ENCODE results near the gene HPSE2. TPM values are rescaled to one million over a fixed set of nuclear protein-coding genes. Genes with fewer than 3 reads are reported as not detected.

The HPSE2 gene
- total RNA-seq, 2 donors from 2014 or later: 2.4 to 4.7 TPM

DNA sequence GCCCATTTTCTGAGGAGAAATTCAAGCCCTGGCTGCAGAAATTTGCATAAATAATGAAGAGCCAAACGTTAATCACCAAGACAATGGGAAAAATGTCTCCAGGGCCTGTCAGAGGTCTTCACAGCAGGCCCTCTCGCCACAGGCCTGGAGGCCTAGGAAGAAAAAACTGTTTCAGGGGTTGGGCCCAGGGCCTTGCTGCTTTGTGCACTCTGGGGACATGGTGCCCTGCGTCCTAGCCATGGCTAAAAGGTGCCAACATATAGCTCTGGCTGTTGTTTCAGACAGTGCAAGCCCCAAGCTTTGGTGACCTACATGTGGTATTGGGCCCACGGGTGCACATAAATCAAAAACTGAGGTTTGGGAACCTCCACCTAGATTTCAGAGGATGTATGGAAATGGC is 796.9 kb downstream of the HPSE2 start:
- no peak for DNase-seq (ENCODE audit: low spot score)
- Histone ChIP-seq H3K4me3 (no peak overlapping the region), H3K4me1 (replicated peaks) (no peaks in the 10 kb centered on the region), H3K36me3 (peaks cover 6 to 7% of the 10 kb centered on the region in 2 donors), H3K27me3 (replicated peaks; ENCODE audit: insufficient read depth) (no peaks in the 10 kb centered on the region), H3K9me3 (no peaks in the 10 kb centered on the region), H3K27ac (no peak overlapping the region)
- intact Hi-C loops (cut with DNase I): no loop called here
- WGBS: 90% methylated on average over 4 of the region's 4 CpGs
- TF ChIP-seq, protein P1, sequence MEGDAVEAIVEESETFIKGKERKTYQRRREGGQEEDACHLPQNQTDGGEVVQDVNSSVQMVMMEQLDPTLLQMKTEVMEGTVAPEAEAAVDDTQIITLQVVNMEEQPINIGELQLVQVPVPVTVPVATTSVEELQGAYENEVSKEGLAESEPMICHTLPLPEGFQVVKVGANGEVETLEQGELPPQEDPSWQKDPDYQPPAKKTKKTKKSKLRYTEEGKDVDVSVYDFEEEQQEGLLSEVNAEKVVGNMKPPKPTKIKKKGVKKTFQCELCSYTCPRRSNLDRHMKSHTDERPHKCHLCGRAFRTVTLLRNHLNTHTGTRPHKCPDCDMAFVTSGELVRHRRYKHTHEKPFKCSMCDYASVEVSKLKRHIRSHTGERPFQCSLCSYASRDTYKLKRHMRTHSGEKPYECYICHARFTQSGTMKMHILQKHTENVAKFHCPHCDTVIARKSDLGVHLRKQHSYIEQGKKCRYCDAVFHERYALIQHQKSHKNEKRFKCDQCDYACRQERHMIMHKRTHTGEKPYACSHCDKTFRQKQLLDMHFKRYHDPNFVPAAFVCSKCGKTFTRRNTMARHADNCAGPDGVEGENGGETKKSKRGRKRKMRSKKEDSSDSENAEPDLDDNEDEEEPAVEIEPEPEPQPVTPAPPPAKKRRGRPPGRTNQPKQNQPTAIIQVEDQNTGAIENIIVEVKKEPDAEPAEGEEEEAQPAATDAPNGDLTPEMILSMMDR (IDR thresholded peaks at IDR 0.05): no peak
- TF ChIP-seq POLR2AphosphoS5 (IDR thresholded peaks at IDR 0.05) (no peak), POLR2A (IDR thresholded peaks at IDR 0.05) (no peak)

DNA sequence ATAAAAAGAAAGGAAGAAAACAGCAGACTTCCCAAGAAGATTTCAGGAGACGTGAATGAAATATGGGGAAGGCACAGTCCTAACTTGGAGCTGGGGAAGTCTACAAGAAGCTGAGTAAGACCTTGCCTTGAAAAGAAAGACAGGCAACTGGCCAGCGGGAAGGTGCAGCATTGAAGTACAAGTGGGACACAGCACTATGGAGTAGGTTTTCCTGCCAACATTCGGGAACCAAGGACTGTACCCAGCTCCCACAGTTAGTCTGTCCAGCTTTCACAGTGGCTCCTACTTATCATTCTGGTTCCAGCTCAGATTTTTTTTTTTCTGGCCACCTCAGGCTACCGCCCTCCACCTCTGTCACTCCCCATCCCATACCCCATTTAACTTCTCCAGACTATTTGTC is 798.9 kb downstream of the HPSE2 start:
- Histone ChIP-seq H3K27me3 (replicated peaks; ENCODE audit: insufficient read depth) (no peaks in the 10 kb centered on the region), H3K4me1 (replicated peaks) (no peaks in the 10 kb centered on the region), H3K27ac (no peak overlapping the region), H3K9me3 (no peaks in the 10 kb centered on the region), H3K4me3 (no peak overlapping the region), H3K36me3 (peaks cover 6 to 10% of the 10 kb centered on the region in 2 donors)
- 86% methylated on average over 4 of the region's 4 CpGs for WGBS
- intact Hi-C loops (cut with DNase I): no loop called here
- TF ChIP-seq, protein P1 (IDR thresholded peaks at IDR 0.05): no peak
- no peak for TF ChIP-seq POLR2A (IDR thresholded peaks at IDR 0.05)
- no peak for DNase-seq (ENCODE audit: low spot score)

DNA sequence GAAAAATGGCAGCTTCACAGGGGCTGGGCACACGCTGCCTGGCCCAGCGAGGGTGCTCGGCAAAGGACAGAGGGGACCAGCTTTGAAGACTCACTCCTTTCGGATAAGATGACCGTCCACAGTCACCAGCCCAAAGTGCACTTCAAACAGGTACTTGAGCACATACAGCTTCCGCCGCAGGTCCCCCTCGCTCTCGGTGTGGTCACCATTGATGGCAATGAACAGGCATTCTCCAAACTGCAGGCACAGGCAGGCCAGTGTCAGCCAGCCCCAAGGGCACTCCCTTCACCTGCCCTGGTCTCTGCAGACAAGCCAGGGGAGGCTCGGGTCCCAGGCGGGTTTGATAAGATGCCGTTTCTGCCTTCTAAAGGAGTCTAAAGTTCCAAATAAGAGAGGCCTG is 800.5 kb downstream of the HPSE2 start:
- no peak for DNase-seq (ENCODE audit: low spot score)
- Histone ChIP-seq H3K4me3 (no peak overlapping the region), H3K27me3 (replicated peaks; ENCODE audit: insufficient read depth) (no peaks in the 10 kb centered on the region), H3K36me3 (peaks cover 6 to 10% of the 10 kb centered on the region in 2 donors), H3K9me3 (no peaks in the 10 kb centered on the region), H3K4me1 (replicated peaks) (no peaks in the 10 kb centered on the region), H3K27ac (no peak overlapping the region)
- intact Hi-C loops (cut with DNase I): no loop called here
- 94% methylated on average over 12 of the region's 12 CpGs for WGBS
- TF ChIP-seq, protein P1 (IDR thresholded peaks at IDR 0.05): no peak
- TF ChIP-seq POLR2AphosphoS5 (IDR thresholded peaks at IDR 0.05): no peak
- TF ChIP-seq POLR2A (IDR thresholded peaks at IDR 0.05): no peak

DNA sequence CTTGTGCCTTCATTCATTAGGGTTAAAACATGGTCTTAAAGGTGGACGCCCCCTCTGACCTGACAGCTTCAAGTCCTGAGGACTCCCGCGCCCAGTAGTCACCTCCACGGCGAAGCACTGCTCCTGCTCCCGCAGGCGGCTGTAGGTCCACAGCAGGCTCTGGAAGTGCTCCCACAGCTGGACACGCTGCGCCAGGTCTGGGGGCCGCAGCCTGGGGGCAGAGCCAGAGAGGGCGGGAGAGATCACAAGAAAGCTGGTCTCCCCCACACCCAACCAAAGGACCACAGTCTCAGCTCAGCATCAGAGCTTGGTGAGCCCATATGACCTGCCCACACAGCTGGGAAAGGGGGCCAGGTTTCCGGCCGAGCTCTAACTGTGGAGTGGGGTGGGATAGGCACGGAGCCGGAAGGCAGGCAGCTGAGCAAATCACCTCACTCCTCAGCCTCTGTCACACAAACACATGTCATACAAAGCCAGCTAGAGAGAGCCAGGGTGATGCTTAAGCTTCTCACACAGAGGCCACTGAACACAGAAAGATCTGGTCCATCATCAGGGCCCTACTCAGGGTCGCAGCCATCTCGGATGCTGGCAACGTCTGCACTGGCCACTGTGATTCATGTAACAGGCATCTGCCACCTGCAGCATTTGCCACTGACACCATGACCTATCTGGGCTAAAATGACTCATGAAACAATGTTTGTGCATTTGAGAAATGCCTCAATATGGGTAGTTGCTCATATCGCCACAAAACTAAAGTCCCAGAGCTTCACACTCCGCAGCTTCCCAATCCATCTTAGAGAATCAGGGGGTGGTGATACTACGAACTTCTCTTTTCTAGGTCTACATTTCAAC is 801.5 kb downstream of the HPSE2 start:
- Histone ChIP-seq H3K36me3 (peaks cover 10 to 15% of the 10 kb centered on the region in 2 donors), H3K4me3 (no peak overlapping the region), H3K4me1 (replicated peaks) (no peaks in the 10 kb centered on the region), H3K27me3 (replicated peaks; ENCODE audit: insufficient read depth) (no peaks in the 10 kb centered on the region), H3K9me3 (no peaks in the 10 kb centered on the region), H3K27ac (no peak overlapping the region)
- no peak for TF ChIP-seq POLR2AphosphoS5 (IDR thresholded peaks at IDR 0.05)
- TF ChIP-seq, protein P1 (IDR thresholded peaks at IDR 0.05): no peak
- no peak for TF ChIP-seq POLR2A (IDR thresholded peaks at IDR 0.05)
- WGBS: 97% methylated on average over 18 of the region's 21 CpGs
- intact Hi-C loops (cut with DNase I): no loop called here
- no peak for DNase-seq (ENCODE audit: low spot score)

DNA sequence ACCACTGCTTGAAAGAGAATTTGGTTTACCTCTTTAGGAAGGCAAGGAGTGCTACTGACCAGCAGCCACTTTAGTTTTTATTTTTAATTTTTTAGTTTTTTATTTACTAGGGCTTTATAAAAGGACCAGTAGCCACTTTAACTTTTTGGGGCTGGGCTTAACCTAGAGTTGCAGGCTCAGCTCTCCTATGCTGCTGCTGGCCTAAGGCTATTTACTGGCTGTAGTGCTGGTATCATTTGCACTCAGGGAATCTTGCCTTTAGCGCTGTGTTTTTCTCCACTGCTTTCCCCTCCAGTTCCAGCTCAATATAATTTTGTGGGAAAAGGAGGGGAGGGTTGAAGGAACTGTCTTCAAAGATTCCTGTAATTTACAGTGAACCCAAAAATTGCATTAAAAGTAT is 802.3 kb downstream of the HPSE2 start:
- Histone ChIP-seq H3K36me3 (peaks cover 10 to 16% of the 10 kb centered on the region in 2 donors), H3K27ac (no peak overlapping the region), H3K4me1 (replicated peaks) (no peaks in the 10 kb centered on the region), H3K4me3 (no peak overlapping the region), H3K9me3 (no peaks in the 10 kb centered on the region), H3K27me3 (replicated peaks; ENCODE audit: insufficient read depth) (no peaks in the 10 kb centered on the region)
- intact Hi-C loops (cut with DNase I): no loop called here
- DNase-seq (ENCODE audit: low spot score): no peak
- TF ChIP-seq POLR2AphosphoS5 (IDR thresholded peaks at IDR 0.05) (no peak), POLR2A (IDR thresholded peaks at IDR 0.05) (no peak)
- TF ChIP-seq, protein P1 (IDR thresholded peaks at IDR 0.05): no peak
- WGBS: 91% methylated on average over 1 of the region's 1 CpG
